GM10266 (cell line): ENCODE data around the gene ARHGAP45.

ENCODE experiments used
- DNase-seq: peaks from one replicate; pipeline ENCODE4 v3.0.0; 2012; ENCODE audit errors: extremely low spot score
- CTCF ChIP-seq: IDR thresholded peaks from 2 replicates; pipeline ENCODE4 v1.5.1; 2012; ENCODE audit warnings: mild to moderate bottlenecking, low read depth; ENCODE audit not compliant: control insufficient read depth, insufficient read depth; ENCODE audit errors: missing control alignments

Gene ARHGAP45

DNA sequence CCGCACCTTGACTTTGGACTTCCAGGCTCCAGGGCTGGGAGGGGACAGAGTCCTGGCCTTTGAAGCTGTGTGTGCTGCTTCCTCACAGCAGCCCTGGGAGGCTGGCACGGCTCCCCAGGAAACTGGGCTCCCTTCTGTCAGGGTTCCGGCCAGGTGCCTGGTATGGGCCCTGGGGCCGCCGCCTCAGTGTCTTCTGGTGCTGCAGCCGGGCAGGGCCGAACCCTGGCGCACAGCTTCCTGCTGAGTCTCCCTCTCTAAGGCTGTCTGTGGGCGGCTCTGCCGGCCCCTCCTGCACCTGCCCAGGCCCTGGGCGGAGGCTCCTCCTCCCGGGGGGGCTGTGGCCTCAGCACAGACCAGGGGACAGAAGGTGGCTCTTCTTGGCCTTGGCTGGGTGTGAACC, 69.2 kb downstream of the ARHGAP45 start:
- no peak for DNase-seq
- no peak for TF ChIP-seq CTCF
